ENCODE results near the gene MXD3. TPM values are rescaled to one million over a fixed set of nuclear protein-coding genes. Genes with fewer than 3 reads are reported as not detected.

Gene MXD3
- total RNA-seq, 1 donor from 2014 or later, result 8.4 TPM

DNA sequence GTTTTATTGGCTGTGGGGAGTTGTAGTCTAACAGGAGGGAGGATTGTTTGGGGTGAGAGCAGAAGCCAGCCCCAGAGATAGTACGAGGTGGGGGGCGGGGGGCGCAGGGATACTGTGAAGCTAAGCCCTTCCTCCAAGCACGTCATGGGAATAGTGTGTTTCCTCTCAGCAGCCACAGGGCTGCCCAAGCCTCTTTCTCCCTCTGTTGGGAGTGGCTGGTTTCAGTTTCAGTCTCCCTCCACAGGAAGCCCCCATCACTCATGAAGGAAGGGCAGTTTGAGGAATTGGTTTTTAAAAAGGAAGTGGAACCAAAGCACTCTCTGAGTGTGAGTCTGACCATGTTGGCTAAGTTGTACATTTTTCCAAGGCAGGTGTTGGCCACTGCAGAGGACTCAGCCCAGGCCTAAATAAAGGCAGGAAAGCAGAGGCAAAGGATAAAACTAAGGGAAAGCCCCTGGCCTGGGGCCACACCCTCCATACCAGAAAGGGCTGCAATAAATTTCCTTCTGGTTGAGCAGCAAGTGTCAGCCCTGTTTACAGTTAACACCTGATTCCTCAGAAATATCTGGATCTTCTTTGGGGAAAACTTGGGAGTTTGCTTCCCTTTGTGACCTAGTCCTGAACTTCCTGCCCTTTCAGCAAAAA is 11.3 kb downstream of the MXD3 start:
- TF ChIP-seq, protein P1, sequence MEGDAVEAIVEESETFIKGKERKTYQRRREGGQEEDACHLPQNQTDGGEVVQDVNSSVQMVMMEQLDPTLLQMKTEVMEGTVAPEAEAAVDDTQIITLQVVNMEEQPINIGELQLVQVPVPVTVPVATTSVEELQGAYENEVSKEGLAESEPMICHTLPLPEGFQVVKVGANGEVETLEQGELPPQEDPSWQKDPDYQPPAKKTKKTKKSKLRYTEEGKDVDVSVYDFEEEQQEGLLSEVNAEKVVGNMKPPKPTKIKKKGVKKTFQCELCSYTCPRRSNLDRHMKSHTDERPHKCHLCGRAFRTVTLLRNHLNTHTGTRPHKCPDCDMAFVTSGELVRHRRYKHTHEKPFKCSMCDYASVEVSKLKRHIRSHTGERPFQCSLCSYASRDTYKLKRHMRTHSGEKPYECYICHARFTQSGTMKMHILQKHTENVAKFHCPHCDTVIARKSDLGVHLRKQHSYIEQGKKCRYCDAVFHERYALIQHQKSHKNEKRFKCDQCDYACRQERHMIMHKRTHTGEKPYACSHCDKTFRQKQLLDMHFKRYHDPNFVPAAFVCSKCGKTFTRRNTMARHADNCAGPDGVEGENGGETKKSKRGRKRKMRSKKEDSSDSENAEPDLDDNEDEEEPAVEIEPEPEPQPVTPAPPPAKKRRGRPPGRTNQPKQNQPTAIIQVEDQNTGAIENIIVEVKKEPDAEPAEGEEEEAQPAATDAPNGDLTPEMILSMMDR (IDR thresholded peaks at IDR 0.05), result peak; percentile 61
- Mint-ChIP-seq H3K4me3 (ENCODE audit: unreplicated experiment) (no peak overlapping the region), H3K4me1 (ENCODE audit: low read depth) (peaks cover 47% of the 10 kb centered on the region), H3K36me3 (ENCODE audit: low read depth) (peaks cover 5% of the 10 kb centered on the region), H3K9me3 (ENCODE audit: low read depth) (no peaks in the 10 kb centered on the region), H3K27ac (ENCODE audit: unreplicated experiment) (peak overlapping the region; percentile 94), H3K27me3 (ENCODE audit: low read depth) (no peaks in the 10 kb centered on the region)
- no peak for DNase-seq (ENCODE audit: low spot score)

- peaks cover 40% of the 10 kb centered on the region for H3K4me1 Mint-ChIP-seq (ENCODE audit: low read depth)
- H3K4me3 Mint-ChIP-seq (ENCODE audit: unreplicated experiment), result no peak overlapping the region
- H3K36me3 Mint-ChIP-seq (ENCODE audit: low read depth), result peaks cover 3% of the 10 kb centered on the region
- TF ChIP-seq, protein P1 (IDR thresholded peaks at IDR 0.05), result no peak
- no peak for DNase-seq (ENCODE audit: low spot score)
- H3K27me3 Mint-ChIP-seq (ENCODE audit: low read depth), result no peaks in the 10 kb centered on the region
- peak overlapping the region; percentile 41 for H3K27ac Mint-ChIP-seq (ENCODE audit: unreplicated experiment)
- no peaks in the 10 kb centered on the region for H3K9me3 Mint-ChIP-seq (ENCODE audit: low read depth)
Measured at GRCh38 chr5:177299697-177300096, 12.0 kb downstream of the MXD3 start.

DNA sequence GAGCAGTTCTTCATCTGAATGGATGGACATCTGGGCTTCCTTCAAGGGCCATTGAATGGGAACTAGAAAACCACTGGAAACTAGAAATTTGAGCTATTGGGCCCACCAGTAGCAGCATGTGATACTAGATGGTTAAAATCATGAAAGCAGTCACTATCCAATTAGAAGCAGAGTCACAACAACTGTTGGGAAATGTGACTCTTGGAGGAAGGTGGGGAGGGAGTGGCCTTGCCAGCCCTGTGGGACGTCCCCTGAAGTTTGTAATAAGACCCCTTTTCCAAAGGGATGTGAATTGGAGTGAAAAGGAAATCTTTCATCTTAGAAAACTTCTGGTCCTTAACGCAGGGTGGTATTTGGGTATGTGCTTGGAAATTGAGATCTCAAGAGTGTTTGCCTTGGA is 13.8 kb downstream of the MXD3 start:
- no peak for DNase-seq (ENCODE audit: low spot score)
- Mint-ChIP-seq H3K9me3 (ENCODE audit: low read depth) (no peaks in the 10 kb centered on the region), H3K36me3 (ENCODE audit: low read depth) (peaks cover 12% of the 10 kb centered on the region), H3K27ac (ENCODE audit: unreplicated experiment) (no peak overlapping the region), H3K4me1 (ENCODE audit: low read depth) (peaks cover 32% of the 10 kb centered on the region), H3K27me3 (ENCODE audit: low read depth) (no peaks in the 10 kb centered on the region), H3K4me3 (ENCODE audit: unreplicated experiment) (no peak overlapping the region)
- TF ChIP-seq, protein P1 (IDR thresholded peaks at IDR 0.05), result no peak

GRCh38 chr5:177296581-177296980 is 15.1 kb downstream of the MXD3 start:
- TF ChIP-seq, protein P1 (IDR thresholded peaks at IDR 0.05), result no peak
- Mint-ChIP-seq H3K4me1 (ENCODE audit: low read depth) (peaks cover 21% of the 10 kb centered on the region), H3K9me3 (ENCODE audit: low read depth) (no peaks in the 10 kb centered on the region), H3K36me3 (ENCODE audit: low read depth) (peaks cover 19% of the 10 kb centered on the region), H3K27ac (ENCODE audit: unreplicated experiment) (peak overlapping the region; percentile 27), H3K27me3 (ENCODE audit: low read depth) (no peaks in the 10 kb centered on the region), H3K4me3 (ENCODE audit: unreplicated experiment) (no peak overlapping the region)
- no peak for DNase-seq (ENCODE audit: low spot score)

- Mint-ChIP-seq H3K36me3 (ENCODE audit: low read depth) (peaks cover 20% of the 10 kb centered on the region), H3K4me3 (ENCODE audit: unreplicated experiment) (no peak overlapping the region), H3K27me3 (ENCODE audit: low read depth) (no peaks in the 10 kb centered on the region), H3K4me1 (ENCODE audit: low read depth) (peaks cover 16% of the 10 kb centered on the region), H3K27ac (ENCODE audit: unreplicated experiment) (no peak overlapping the region), H3K9me3 (ENCODE audit: low read depth) (no peaks in the 10 kb centered on the region)
- TF ChIP-seq, protein P1 (IDR thresholded peaks at IDR 0.05), result no peak
- no peak for DNase-seq (ENCODE audit: low spot score)
Measured at GRCh38 chr5:177295924-177296323, 15.8 kb downstream of the MXD3 start.
